H9 (cell line): ENCODE results near the gene RNASE7. TPM values are rescaled to one million over a fixed set of nuclear protein-coding genes. Genes with fewer than 3 reads are reported as not detected.

Source experiments
- DNase-seq: peaks from one replicate; pipeline ENCODE4 v3.0.0-alpha.2; 2017
- H2AFZ ChIP-seq: one replicate; pipeline ENCODE4 v1.6.1; 2013; ENCODE audit warnings: mild to moderate bottlenecking, low read length, control low read depth, moderate library complexity
- H2AK5ac ChIP-seq: 2 replicates; pipeline ENCODE4 v1.6.1; 2013; ENCODE audit warnings: low read length, control low read depth, mixed read lengths; ENCODE audit not compliant: insufficient read length
- H2BK120ac ChIP-seq: one replicate; pipeline ENCODE4 v1.6.1; 2013; ENCODE audit warnings: low read depth, mild to moderate bottlenecking, low read length, control low read depth, inconsistent platforms; ENCODE audit not compliant: poor library complexity, severe bottlenecking
- H2BK12ac ChIP-seq: 2 replicates; pipeline ENCODE4 v1.6.1; 2013; ENCODE audit warnings: low read length, control low read depth, mixed read lengths, low read depth; ENCODE audit not compliant: insufficient read length
- H2BK15ac ChIP-seq: 2 replicates; pipeline ENCODE4 v1.6.1; 2013; ENCODE audit warnings: low read depth, low read length, control low read depth
- H2BK20ac ChIP-seq: one replicate; pipeline ENCODE4 v1.6.1; 2013; ENCODE audit warnings: low read depth, mild to moderate bottlenecking, low read length, control low read depth, inconsistent platforms; ENCODE audit not compliant: poor library complexity, severe bottlenecking
- H2BK5ac ChIP-seq: 2 replicates; pipeline ENCODE4 v1.6.1; 2013; ENCODE audit warnings: low read length, control low read depth, mixed read lengths; ENCODE audit not compliant: insufficient read length
- H3K14ac ChIP-seq: 2 replicates; pipeline ENCODE4 v1.6.1; 2013; ENCODE audit warnings: low read length, control low read depth; ENCODE audit not compliant: insufficient read depth
- H3K18ac ChIP-seq: 2 replicates; pipeline ENCODE4 v1.6.1; 2013; ENCODE audit warnings: low read depth, mild to moderate bottlenecking, mixed read lengths, low read length, control low read depth; ENCODE audit not compliant: insufficient read length
- H3K23ac ChIP-seq: 2 replicates; pipeline ENCODE4 v1.6.1; 2013; ENCODE audit warnings: low read length, control low read depth, mixed read lengths, low read depth; ENCODE audit not compliant: insufficient read length
- H3K23me2 ChIP-seq: 2 replicates; pipeline ENCODE4 v1.6.1; 2013; ENCODE audit warnings: low read depth, mild to moderate bottlenecking, mixed read lengths, low read length, control low read depth; ENCODE audit not compliant: insufficient read length, poor library complexity, severe bottlenecking
- H3K27ac ChIP-seq: 2 replicates; pipeline ENCODE4 v1.5.1; 2013; ENCODE audit warnings: low read length, control low read depth, mixed read lengths, low read depth; ENCODE audit not compliant: insufficient read length
- H3K27me3 ChIP-seq: 2 replicates; pipeline ENCODE4 v1.6.1; 2013; ENCODE audit warnings: low read length, control low read depth, inconsistent platforms; ENCODE audit not compliant: insufficient read depth
- H3K4ac ChIP-seq: 2 replicates; pipeline ENCODE4 v1.6.1; 2013; ENCODE audit warnings: low read depth, mild to moderate bottlenecking, control low read depth, inconsistent platforms, low read length, moderate library complexity
- H3K4me1 ChIP-seq: 2 replicates; pipeline ENCODE4 v1.6.1; 2013; ENCODE audit warnings: low read length, control low read depth, inconsistent platforms; ENCODE audit not compliant: insufficient read depth
- H3K4me2 ChIP-seq: 2 replicates; pipeline ENCODE4 v1.6.1; 2013; ENCODE audit warnings: low read length, control low read depth, mixed read lengths; ENCODE audit not compliant: insufficient read length, insufficient read depth
- H3K56ac ChIP-seq: 2 replicates; pipeline ENCODE4 v1.6.1; 2013; ENCODE audit warnings: low read depth, mild to moderate bottlenecking, mixed read lengths, low read length, control low read depth; ENCODE audit not compliant: insufficient read length
- H3K79me1 ChIP-seq: 2 replicates; pipeline ENCODE4 v1.6.1; 2013; ENCODE audit warnings: low read depth, mild to moderate bottlenecking, moderate library complexity, low read length, control low read depth, inconsistent platforms; ENCODE audit not compliant: insufficient read depth, poor library complexity, severe bottlenecking
- H3K79me2 ChIP-seq: 2 replicates; pipeline ENCODE4 v1.6.1; 2013; ENCODE audit warnings: low read length, control low read depth, inconsistent platforms; ENCODE audit not compliant: insufficient read depth
- H3K9ac ChIP-seq: 2 replicates; pipeline ENCODE4 v1.6.1; 2013; ENCODE audit warnings: low read length, control low read depth, mixed read lengths; ENCODE audit not compliant: insufficient read length; ENCODE audit errors: extremely low read depth
- H3K9me3 ChIP-seq: one replicate; pipeline ENCODE4 v1.6.1; 2013; ENCODE audit warnings: low read depth, low read length, inconsistent platforms; ENCODE audit not compliant: control insufficient read depth
- H3T11ph ChIP-seq: one replicate; pipeline ENCODE4 v1.6.1; 2013; ENCODE audit warnings: mild to moderate bottlenecking, low read length, control low read depth, inconsistent platforms
- H4K20me1 ChIP-seq: one replicate; pipeline ENCODE4 v1.6.1; 2013; ENCODE audit not compliant: control insufficient read depth, insufficient read length, insufficient read depth
- H4K5ac ChIP-seq: 2 replicates; pipeline ENCODE4 v1.6.1; 2013; ENCODE audit warnings: low read depth, mild to moderate bottlenecking, mixed read lengths, low read length, control low read depth; ENCODE audit not compliant: insufficient read length
- H4K8ac ChIP-seq: replicated peaks from 2 replicates; pipeline ENCODE4 v1.6.1; 2013; ENCODE audit warnings: low read length, control low read depth, mixed read lengths, low read depth; ENCODE audit not compliant: insufficient read length
- H4K91ac ChIP-seq: 2 replicates; pipeline ENCODE4 v1.6.1; 2013; ENCODE audit warnings: low read depth, mild to moderate bottlenecking, moderate library complexity, mixed read lengths, low read length, control low read depth; ENCODE audit not compliant: insufficient read length
- H3K27ac Mint-ChIP-seq, 3 experiments: 2 replicates in 2 of 3; 3 replicates in 1 of 3; pipeline ENCODE4 v1.8.0; 2020 to 2021; ENCODE audit warnings: mixed read lengths in 3 of 3, mild to moderate bottlenecking in 1 of 3, moderate library complexity in 1 of 3
- H3K27me3 Mint-ChIP-seq: 2 replicates; pipeline ENCODE4 v1.8.0; 2021; ENCODE audit warnings: low read depth, mild to moderate bottlenecking, moderate library complexity, mixed read lengths
- H3K36me3 Mint-ChIP-seq, 3 experiments: 2 replicates in 2 of 3; 3 replicates in 1 of 3; pipeline ENCODE4 v1.8.0; 2020 to 2021; ENCODE audit warnings: low read depth in 3 of 3, mixed read lengths in 3 of 3; ENCODE audit not compliant: insufficient read depth in 1 of 3
- H3K4me1 Mint-ChIP-seq, 2 experiments: 2 replicates each; pipeline ENCODE4 v1.8.0; 2020; ENCODE audit warnings: mixed read lengths in 2 of 2
- H3K4me3 Mint-ChIP-seq, 2 experiments: 2 replicates in 1 of 2; 3 replicates in 1 of 2; pipeline ENCODE4 v1.8.0; 2020 to 2021; ENCODE audit warnings: mild to moderate bottlenecking in 2 of 2, mixed read lengths in 2 of 2, moderate library complexity in 1 of 2
- H3K9me3 Mint-ChIP-seq, 2 experiments: 2 replicates in 1 of 2; 3 replicates in 1 of 2; pipeline ENCODE4 v1.8.0; 2020; ENCODE audit warnings: mild to moderate bottlenecking in 2 of 2, mixed read lengths in 2 of 2, moderate library complexity in 1 of 2
- CTCF ChIP-seq: fragments of 200-600 bp; sonication (generic); conservative IDR thresholded peaks from 3 replicates; pipeline ENCODE4 v1.8.0; 2021; ENCODE audit warnings: antibody characterized with exemption, mild to moderate bottlenecking
- WGBS: extraction: QIAGEN DNeasy Blood & Tissue Kit; methylation state at CpG from one replicate; pipeline ENCODE4 v1.1.7; 2013; ENCODE audit warnings: missing lambda C conversion rate, low lambda C conversion rate, mixed read lengths; ENCODE audit not compliant: insufficient read length; ENCODE audit errors: extremely low coverage; 5-methylcytosine and 5-hydroxymethylcytosine counted together
- total RNA-seq: library from RNA; stranded (reverse); gene quantifications from 2 replicates; pipeline ENCODE4 v1.2.1, GENCODE V29; 2021

The RNASE7 gene
- total RNA-seq, 1 experiment from 2014 or later = not detected

- Histone ChIP-seq H3K18ac (no peak overlapping the region), H3K56ac (no peak overlapping the region), H3K79me1 (no peaks in the 10 kb centered on the region), H4K5ac (no peak overlapping the region), H3K4me2 (no peak overlapping the region), H2AK5ac (no peak overlapping the region), H2BK120ac (no peak overlapping the region), H3K79me2 (no peaks in the 10 kb centered on the region), H2AFZ (no peak overlapping the region), H4K8ac (no peak overlapping the region), H2BK20ac (no peak overlapping the region), H3K9ac (no peak overlapping the region), H3K23me2 (no peaks in the 10 kb centered on the region), H4K20me1 (no peaks in the 10 kb centered on the region), H3K23ac (no peak overlapping the region), H3K27ac (no peak overlapping the region), H4K91ac (no peak overlapping the region), H3K4me1 (no peaks in the 10 kb centered on the region; the same call in 1 of the 2 replicates), H3K14ac (no peak overlapping the region), H3K9me3 (no peaks in the 10 kb centered on the region), H3T11ph (no peak overlapping the region), H2BK5ac (no peak overlapping the region), H2BK15ac (no peak overlapping the region), H2BK12ac (no peak overlapping the region), H3K4ac (no peak overlapping the region), H3K27me3 (no peaks in the 10 kb centered on the region; the same call in 1 of the 2 replicates)
- no CpG with 5 or more reads among the region's 7 CpGs for WGBS
- no peak for DNase-seq
- no peak for TF ChIP-seq CTCF
- Mint-ChIP-seq H3K4me1 (peaks cover 21% of the 10 kb centered on the region in 2 experiments), H3K36me3 (peaks cover 6 to 21% (median 8%) of the 10 kb centered on the region in 3 experiments; a peak in 4 of 7 replicates), H3K27ac (0 out of 7 replicates have a peak overlapping the region, but pooled peaks of 1 of the 3 experiments have one; percentile 23), H3K4me3 (no peak overlapping the region), H3K9me3 (no peaks in the 10 kb centered on the region), H3K27me3 (peaks cover 20% of the 10 kb centered on the region)
Observed at GRCh38 chr14:21018286-21018685, 23.9 kb upstream of the RNASE7 start.
